ENCODE measurements around the gene CCDC73.

The CCDC73 gene

DNA sequence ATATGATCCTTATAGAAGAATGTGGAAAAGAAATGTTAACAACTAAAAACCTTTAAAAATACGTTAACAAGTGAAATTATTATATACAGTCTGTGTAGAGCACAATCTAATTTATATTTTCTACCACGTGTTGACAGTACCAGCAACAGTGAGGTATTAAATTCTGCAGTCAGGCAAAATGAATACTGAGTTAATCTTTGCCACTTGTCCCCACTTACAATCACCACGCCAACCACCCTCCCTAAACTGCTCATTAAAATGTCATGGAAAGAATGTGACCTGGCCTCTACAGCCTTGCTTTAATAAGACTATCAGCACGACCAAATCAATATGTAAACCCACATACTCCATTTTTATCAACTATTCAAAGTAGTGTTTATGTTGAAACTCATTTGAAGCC is 239.4 kb downstream of the CCDC73 start:
- H4K20me1 ChIP-seq (ENCODE audit: insufficient read depth, low read length): no peaks in the 10 kb centered on the region
- TF ChIP-seq EZH2phosphoT487 (IDR thresholded peaks at IDR 0.05; ENCODE audit: low read depth): no peak
- TF ChIP-seq, protein P1, sequence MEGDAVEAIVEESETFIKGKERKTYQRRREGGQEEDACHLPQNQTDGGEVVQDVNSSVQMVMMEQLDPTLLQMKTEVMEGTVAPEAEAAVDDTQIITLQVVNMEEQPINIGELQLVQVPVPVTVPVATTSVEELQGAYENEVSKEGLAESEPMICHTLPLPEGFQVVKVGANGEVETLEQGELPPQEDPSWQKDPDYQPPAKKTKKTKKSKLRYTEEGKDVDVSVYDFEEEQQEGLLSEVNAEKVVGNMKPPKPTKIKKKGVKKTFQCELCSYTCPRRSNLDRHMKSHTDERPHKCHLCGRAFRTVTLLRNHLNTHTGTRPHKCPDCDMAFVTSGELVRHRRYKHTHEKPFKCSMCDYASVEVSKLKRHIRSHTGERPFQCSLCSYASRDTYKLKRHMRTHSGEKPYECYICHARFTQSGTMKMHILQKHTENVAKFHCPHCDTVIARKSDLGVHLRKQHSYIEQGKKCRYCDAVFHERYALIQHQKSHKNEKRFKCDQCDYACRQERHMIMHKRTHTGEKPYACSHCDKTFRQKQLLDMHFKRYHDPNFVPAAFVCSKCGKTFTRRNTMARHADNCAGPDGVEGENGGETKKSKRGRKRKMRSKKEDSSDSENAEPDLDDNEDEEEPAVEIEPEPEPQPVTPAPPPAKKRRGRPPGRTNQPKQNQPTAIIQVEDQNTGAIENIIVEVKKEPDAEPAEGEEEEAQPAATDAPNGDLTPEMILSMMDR (IDR thresholded peaks at IDR 0.05; ENCODE audit: low read depth, low read length): no peak

More for the DNA sequence above, 239.4 kb downstream of the CCDC73 start:
- Histone ChIP-seq H3K9me3 (ENCODE audit: insufficient read depth, low read length) (no peaks in the 10 kb centered on the region), H3K36me3 (replicated peaks; ENCODE audit: low read depth, low read length) (no peaks in the 10 kb centered on the region), H3K4me2 (ENCODE audit: low read length) (no peak overlapping the region), H3K27ac (ENCODE audit: low read length) (no peak overlapping the region), H3K4me3 (ENCODE audit: low read length) (no peak overlapping the region), H3K79me2 (ENCODE audit: low read length) (no peaks in the 10 kb centered on the region), H3K27me3 (ENCODE audit: low read depth, low read length) (no peaks in the 10 kb centered on the region), H3K4me1 (ENCODE audit: low read length) (peaks cover under 1% of the 10 kb centered on the region; the same call in 1 of the 2 replicates), H3K9ac (ENCODE audit: low read length) (no peak overlapping the region), H2AFZ (ENCODE audit: low read depth, low read length) (no peak overlapping the region)
